ENCODE data around the gene TRIM54. TPM values are rescaled to one million over a fixed set of nuclear protein-coding genes. Genes with fewer than 3 reads are reported as not detected.

Gene TRIM54
- total and polyA plus RNA-seq, 2 of the 8 experiments (the other 6 are each of a cell fraction or from before 2014, with no cell fraction given) = 3.9 to 5.8 TPM

DNA sequence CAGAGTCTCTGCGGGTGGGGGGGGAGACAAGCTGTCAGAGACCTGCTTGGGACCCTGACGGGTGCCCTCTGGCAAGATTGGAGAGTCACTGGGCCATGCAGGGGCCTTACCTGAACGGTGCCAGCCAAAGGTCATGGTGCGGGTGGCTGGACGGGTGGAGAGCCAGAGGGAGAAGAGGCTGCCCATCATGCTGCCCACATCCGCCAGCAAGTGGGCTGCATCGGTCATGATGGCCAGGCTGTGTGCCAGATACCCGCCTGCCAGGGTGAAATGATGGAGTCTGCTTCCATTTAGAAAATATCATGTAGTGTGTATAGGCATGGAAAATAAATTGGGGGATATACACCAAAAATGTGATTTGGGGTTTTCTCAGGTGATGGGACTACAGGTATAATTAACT lies 24.2 kb upstream of the TRIM54 start (continued):
- TF ChIP-seq, protein P1, sequence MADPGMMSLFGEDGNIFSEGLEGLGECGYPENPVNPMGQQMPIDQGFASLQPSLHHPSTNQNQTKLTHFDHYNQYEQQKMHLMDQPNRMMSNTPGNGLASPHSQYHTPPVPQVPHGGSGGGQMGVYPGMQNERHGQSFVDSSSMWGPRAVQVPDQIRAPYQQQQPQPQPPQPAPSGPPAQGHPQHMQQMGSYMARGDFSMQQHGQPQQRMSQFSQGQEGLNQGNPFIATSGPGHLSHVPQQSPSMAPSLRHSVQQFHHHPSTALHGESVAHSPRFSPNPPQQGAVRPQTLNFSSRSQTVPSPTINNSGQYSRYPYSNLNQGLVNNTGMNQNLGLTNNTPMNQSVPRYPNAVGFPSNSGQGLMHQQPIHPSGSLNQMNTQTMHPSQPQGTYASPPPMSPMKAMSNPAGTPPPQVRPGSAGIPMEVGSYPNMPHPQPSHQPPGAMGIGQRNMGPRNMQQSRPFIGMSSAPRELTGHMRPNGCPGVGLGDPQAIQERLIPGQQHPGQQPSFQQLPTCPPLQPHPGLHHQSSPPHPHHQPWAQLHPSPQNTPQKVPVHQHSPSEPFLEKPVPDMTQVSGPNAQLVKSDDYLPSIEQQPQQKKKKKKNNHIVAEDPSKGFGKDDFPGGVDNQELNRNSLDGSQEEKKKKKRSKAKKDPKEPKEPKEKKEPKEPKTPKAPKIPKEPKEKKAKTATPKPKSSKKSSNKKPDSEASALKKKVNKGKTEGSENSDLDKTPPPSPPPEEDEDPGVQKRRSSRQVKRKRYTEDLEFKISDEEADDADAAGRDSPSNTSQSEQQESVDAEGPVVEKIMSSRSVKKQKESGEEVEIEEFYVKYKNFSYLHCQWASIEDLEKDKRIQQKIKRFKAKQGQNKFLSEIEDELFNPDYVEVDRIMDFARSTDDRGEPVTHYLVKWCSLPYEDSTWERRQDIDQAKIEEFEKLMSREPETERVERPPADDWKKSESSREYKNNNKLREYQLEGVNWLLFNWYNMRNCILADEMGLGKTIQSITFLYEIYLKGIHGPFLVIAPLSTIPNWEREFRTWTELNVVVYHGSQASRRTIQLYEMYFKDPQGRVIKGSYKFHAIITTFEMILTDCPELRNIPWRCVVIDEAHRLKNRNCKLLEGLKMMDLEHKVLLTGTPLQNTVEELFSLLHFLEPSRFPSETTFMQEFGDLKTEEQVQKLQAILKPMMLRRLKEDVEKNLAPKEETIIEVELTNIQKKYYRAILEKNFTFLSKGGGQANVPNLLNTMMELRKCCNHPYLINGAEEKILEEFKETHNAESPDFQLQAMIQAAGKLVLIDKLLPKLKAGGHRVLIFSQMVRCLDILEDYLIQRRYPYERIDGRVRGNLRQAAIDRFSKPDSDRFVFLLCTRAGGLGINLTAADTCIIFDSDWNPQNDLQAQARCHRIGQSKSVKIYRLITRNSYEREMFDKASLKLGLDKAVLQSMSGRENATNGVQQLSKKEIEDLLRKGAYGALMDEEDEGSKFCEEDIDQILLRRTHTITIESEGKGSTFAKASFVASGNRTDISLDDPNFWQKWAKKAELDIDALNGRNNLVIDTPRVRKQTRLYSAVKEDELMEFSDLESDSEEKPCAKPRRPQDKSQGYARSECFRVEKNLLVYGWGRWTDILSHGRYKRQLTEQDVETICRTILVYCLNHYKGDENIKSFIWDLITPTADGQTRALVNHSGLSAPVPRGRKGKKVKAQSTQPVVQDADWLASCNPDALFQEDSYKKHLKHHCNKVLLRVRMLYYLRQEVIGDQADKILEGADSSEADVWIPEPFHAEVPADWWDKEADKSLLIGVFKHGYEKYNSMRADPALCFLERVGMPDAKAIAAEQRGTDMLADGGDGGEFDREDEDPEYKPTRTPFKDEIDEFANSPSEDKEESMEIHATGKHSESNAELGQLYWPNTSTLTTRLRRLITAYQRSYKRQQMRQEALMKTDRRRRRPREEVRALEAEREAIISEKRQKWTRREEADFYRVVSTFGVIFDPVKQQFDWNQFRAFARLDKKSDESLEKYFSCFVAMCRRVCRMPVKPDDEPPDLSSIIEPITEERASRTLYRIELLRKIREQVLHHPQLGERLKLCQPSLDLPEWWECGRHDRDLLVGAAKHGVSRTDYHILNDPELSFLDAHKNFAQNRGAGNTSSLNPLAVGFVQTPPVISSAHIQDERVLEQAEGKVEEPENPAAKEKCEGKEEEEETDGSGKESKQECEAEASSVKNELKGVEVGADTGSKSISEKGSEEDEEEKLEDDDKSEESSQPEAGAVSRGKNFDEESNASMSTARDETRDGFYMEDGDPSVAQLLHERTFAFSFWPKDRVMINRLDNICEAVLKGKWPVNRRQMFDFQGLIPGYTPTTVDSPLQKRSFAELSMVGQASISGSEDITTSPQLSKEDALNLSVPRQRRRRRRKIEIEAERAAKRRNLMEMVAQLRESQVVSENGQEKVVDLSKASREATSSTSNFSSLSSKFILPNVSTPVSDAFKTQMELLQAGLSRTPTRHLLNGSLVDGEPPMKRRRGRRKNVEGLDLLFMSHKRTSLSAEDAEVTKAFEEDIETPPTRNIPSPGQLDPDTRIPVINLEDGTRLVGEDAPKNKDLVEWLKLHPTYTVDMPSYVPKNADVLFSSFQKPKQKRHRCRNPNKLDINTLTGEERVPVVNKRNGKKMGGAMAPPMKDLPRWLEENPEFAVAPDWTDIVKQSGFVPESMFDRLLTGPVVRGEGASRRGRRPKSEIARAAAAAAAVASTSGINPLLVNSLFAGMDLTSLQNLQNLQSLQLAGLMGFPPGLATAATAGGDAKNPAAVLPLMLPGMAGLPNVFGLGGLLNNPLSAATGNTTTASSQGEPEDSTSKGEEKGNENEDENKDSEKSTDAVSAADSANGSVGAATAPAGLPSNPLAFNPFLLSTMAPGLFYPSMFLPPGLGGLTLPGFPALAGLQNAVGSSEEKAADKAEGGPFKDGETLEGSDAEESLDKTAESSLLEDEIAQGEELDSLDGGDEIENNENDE (IDR thresholded peaks at IDR 0.05; ENCODE audit: insufficient replicate concordance, low read length) = no peak
- no peak for TF ChIP-seq ZNF274 (IDR thresholded peaks at IDR 0.05; ENCODE audit: borderline replicate concordance, extremely low read depth, low read length)
- no peak for TF ChIP-seq CHD1 (IDR thresholded peaks at IDR 0.05; ENCODE audit: low read depth, low read length)
- TF ChIP-seq POLR2A (IDR thresholded peaks at IDR 0.05; ENCODE audit: control extremely low read depth in 1 of 2, low read depth in 2 of 2, low read length in 2 of 2) = no peak
- no peak for TF ChIP-seq TAF1 (IDR thresholded peaks at IDR 0.05; ENCODE audit: low read depth, low read length)
- TF ChIP-seq ASH2L (IDR thresholded peaks at IDR 0.05; ENCODE audit: low read length) = no peak

Measured in H1 (cell line).